Measurements from ENCODE around the gene TMEM178A.

TMEM178A gene

GRCh38 chr2:39762448-39762847 lies 96.7 kb downstream of the TMEM178A start:
- no peak for DNase-seq
